Body of pancreas (tissue), 4 donors: ENCODE data around the gene ISM1.

Experiments used
- CTCF ChIP-seq, 7 experiments: fragments of 450-650 bp in 4 of 7; fragments of 200-600 bp in 3 of 7; sonication (generic) in 3 of 7; IDR thresholded peaks; one replicate each; pipeline ENCODE4 v1.5.1; 2016 to 2019; ENCODE audit warnings: antibody characterized with exemption in 7 of 7
- POLR2A ChIP-seq, 3 donors: fragments of 450-650 bp; IDR thresholded peaks; one replicate each; pipeline ENCODE4 v1.6.1; 2016; ENCODE audit warnings: antibody characterized with exemption in 3 of 3, mild to moderate bottlenecking in 2 of 3

- TF ChIP-seq CTCF (IDR thresholded peaks at IDR 0.05) (no peak), POLR2A (IDR thresholded peaks at IDR 0.05) (no peak)
These were observed 50.0 kb downstream of the ISM1 start for GRCh38 chr20:13271098-13271497.
